Measurements from ENCODE around the gene KCNS1. TPM values are rescaled to one million over a fixed set of nuclear protein-coding genes. Genes with fewer than 3 reads are reported as not detected.

KCNS1 gene
- total RNA-seq, 1 experiment from 2014 or later: not detected

GRCh38 chr20:45049904-45050471 is 50.9 kb downstream of the KCNS1 start:
- CTCF ChIA-PET: no interaction called here
- TF ChIP-seq POLR2AphosphoS5 (IDR thresholded peaks at IDR 0.05; ENCODE audit: low read depth, low read length) (no peak), CTCF (IDR thresholded peaks at IDR 0.05) (no peak), TCF7L2 (IDR thresholded peaks at IDR 0.05; ENCODE audit: low read depth, low read length) (no peak), SIN3A (IDR thresholded peaks at IDR 0.05; ENCODE audit: borderline replicate concordance, insufficient read depth, low read depth, low read length) (no peak), REST (IDR thresholded peaks at IDR 0.05; ENCODE audit: insufficient read depth in 1 of 2, low read depth in 2 of 2, low read length in 1 of 2) (no peak)
- no peak overlapping the region for H3K27ac ChIP-seq (ENCODE audit: low read length)
- in situ Hi-C loops (cut with HindIII; ENCODE audit: low pct_unique_long_range_greater_than_20kb, low sequenced_read_pairs): no loop called here
- no peaks in the 10 kb centered on the region for H3K4me1 ChIP-seq (ENCODE audit: control insufficient read depth, insufficient read depth, low read length)
- DNase-seq (ENCODE audit: low read depth, low spot score) (no peak), ATAC-seq (no peak)
- POLR2A ChIA-PET: no interaction called here
- no peaks in the 10 kb centered on the region for H3K27me3 ChIP-seq (ENCODE audit: control insufficient read depth, insufficient read depth, low read length)
- BruUV-seq (replicated peaks): no TSS peak
- intact Hi-C loops (cut with micrococcal nuclease; ENCODE audit: unreplicated experiment): no loop called here
- no peak overlapping the region for H3K4me3 ChIP-seq (ENCODE audit: low read depth in 2 of 2, low read length in 2 of 2)
- no peaks in the 10 kb centered on the region for H3K36me3 ChIP-seq (ENCODE audit: control insufficient read depth, insufficient read depth, low read length)
- no peaks in the 10 kb centered on the region for H3K9me3 ChIP-seq (ENCODE audit: control insufficient read depth, insufficient read depth, low read depth, low read length)

DNA sequence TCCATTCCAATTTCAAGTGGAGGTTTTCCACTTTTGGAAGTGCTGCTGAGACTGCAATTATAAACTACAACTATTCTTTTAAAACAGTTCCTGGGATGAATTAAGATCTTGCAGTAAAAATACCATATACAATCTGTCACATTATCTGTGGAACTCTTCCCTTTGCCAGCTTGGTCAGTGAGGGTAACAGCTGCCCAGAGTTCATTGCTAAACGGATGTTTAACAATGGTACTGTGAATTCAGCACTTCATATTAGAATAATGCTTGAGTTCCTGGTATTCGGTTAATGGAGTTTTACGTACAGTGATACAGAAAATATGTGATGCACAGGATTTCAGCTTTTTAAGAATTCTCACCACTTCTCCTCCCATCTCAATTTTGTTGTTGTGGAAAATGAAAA is 51.5 kb downstream of the KCNS1 start:
- ChIA-PET CTCF (no interaction called here), POLR2A (no interaction called here)
- no peaks in the 10 kb centered on the region for H3K27me3 ChIP-seq (ENCODE audit: control insufficient read depth, insufficient read depth, low read length)
- no peak overlapping the region for H3K4me3 ChIP-seq (ENCODE audit: low read depth in 2 of 2, low read length in 2 of 2)
- BruUV-seq (replicated peaks): no TSS peak
- no peak overlapping the region for H3K27ac ChIP-seq (ENCODE audit: low read length)
- H3K36me3 ChIP-seq (ENCODE audit: control insufficient read depth, insufficient read depth, low read length): no peaks in the 10 kb centered on the region
- ATAC-seq (no peak), DNase-seq (ENCODE audit: low read depth, low spot score) (no peak)
- no peaks in the 10 kb centered on the region for H3K9me3 ChIP-seq (ENCODE audit: control insufficient read depth, insufficient read depth, low read depth, low read length)
- intact Hi-C loops (cut with micrococcal nuclease; ENCODE audit: unreplicated experiment): no loop called here
- H3K4me1 ChIP-seq (ENCODE audit: control insufficient read depth, insufficient read depth, low read length): no peaks in the 10 kb centered on the region
- in situ Hi-C loops (cut with HindIII; ENCODE audit: low pct_unique_long_range_greater_than_20kb, low sequenced_read_pairs): no loop called here
- no peak for TF ChIP-seq TCF7L2 (IDR thresholded peaks at IDR 0.05; ENCODE audit: low read depth, low read length)
- no peak for TF ChIP-seq REST (IDR thresholded peaks at IDR 0.05; ENCODE audit: insufficient read depth in 1 of 2, low read depth in 2 of 2, low read length in 1 of 2)
- TF ChIP-seq CTCF (IDR thresholded peaks at IDR 0.05): no peak
- no peak for TF ChIP-seq POLR2AphosphoS5 (IDR thresholded peaks at IDR 0.05; ENCODE audit: low read depth, low read length)
- no peak for TF ChIP-seq SIN3A (IDR thresholded peaks at IDR 0.05; ENCODE audit: borderline replicate concordance, insufficient read depth, low read depth, low read length)

Data from Panc1 (cell line).